B cell (primary cell): Measurements from ENCODE around the gene PHACTR1.

ENCODE experiments used
- EZH2 ChIP-seq: IDR thresholded peaks from 2 replicates; pipeline ENCODE4 v1.6.1; 2012; ENCODE audit warnings: borderline replicate concordance, low read depth, mild to moderate bottlenecking, moderate library complexity, low read length; ENCODE audit not compliant: insufficient read depth, poor library complexity, severe bottlenecking
- TF ChIP-seq, protein P1 (sequence below): fragments of 200-600 bp; IDR thresholded peaks from one replicate; pipeline ENCODE4 v1.8.0; 2022; ENCODE audit warnings: antibody characterized with exemption, mild to moderate bottlenecking

DNA sequence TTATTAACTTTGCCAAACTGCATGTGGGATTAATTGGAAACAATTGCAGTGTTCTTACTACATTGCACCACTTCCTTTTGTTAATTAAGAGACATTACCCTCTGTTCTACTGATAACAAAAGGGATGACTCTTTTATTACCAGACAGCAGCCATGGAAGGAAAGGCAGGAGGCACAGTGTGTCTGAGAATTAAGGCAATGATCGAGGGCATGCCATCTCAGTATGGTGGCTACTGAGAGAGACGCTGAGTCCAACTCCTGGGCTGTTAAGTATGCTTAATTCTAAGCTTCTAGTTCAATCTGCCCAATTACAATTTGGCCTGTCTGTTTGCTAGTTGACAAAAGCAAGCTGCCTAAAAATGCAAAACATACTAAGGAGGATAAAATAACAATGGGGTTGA, 227.4 kb downstream of the PHACTR1 start:
- TF ChIP-seq, protein P1, sequence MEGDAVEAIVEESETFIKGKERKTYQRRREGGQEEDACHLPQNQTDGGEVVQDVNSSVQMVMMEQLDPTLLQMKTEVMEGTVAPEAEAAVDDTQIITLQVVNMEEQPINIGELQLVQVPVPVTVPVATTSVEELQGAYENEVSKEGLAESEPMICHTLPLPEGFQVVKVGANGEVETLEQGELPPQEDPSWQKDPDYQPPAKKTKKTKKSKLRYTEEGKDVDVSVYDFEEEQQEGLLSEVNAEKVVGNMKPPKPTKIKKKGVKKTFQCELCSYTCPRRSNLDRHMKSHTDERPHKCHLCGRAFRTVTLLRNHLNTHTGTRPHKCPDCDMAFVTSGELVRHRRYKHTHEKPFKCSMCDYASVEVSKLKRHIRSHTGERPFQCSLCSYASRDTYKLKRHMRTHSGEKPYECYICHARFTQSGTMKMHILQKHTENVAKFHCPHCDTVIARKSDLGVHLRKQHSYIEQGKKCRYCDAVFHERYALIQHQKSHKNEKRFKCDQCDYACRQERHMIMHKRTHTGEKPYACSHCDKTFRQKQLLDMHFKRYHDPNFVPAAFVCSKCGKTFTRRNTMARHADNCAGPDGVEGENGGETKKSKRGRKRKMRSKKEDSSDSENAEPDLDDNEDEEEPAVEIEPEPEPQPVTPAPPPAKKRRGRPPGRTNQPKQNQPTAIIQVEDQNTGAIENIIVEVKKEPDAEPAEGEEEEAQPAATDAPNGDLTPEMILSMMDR: no peak
- no peak for TF ChIP-seq EZH2
